ACC112 (cell line): ENCODE results near the gene FAM169A.
A peak's percentile ranks its signal among the peaks of the same experiment; 100 is the strongest.
"Not testable (repeated sequence)": the region's sequence is repeated elsewhere in the genome, so short reads cannot be mapped to it uniquely, and the experiment has no call there.

Experiments used
- H2AFZ ChIP-seq: fragments of 200-600 bp; sonication (generic); one replicate; pipeline ENCODE4 v1.6.0; 2017; ENCODE audit warnings: antibody characterized with exemption, low read length; ENCODE audit not compliant: unreplicated experiment
- H3K27ac ChIP-seq: fragments of 200-600 bp; sonication (generic); 2 replicates; pipeline ENCODE4 v1.5.1; 2014; ENCODE audit warnings: low read depth, mild to moderate bottlenecking, antibody characterized with exemption, low read length, moderate library complexity
- H3K27me3 ChIP-seq: fragments of 200-600 bp; sonication (generic); 2 replicates; pipeline ENCODE4 v1.6.1; 2014; ENCODE audit warnings: mild to moderate bottlenecking, antibody characterized with exemption, low read length, moderate library complexity, mixed read lengths; ENCODE audit not compliant: insufficient read depth
- H3K36me3 ChIP-seq: fragments of 200-600 bp; sonication (generic); 2 replicates; pipeline ENCODE4 v1.6.1; 2016; ENCODE audit warnings: mild to moderate bottlenecking, antibody characterized with exemption, low read length, moderate library complexity, mixed read lengths; ENCODE audit not compliant: insufficient read depth
- H3K4me1 ChIP-seq: fragments of 200-600 bp; sonication (generic); one replicate; pipeline ENCODE4 v1.6.1; 2016; ENCODE audit warnings: low read length, mixed read lengths; ENCODE audit not compliant: insufficient read depth, unreplicated experiment, control insufficient read depth
- H3K4me3 ChIP-seq: fragments of 200-600 bp; sonication (generic); 2 replicates; pipeline ENCODE4 v1.5.1; 2014; ENCODE audit warnings: mild to moderate bottlenecking, low read depth, low read length
- H3K79me2 ChIP-seq: fragments of 200-600 bp; sonication (generic); one replicate; pipeline ENCODE4 v1.6.0; 2016; ENCODE audit warnings: low read length; ENCODE audit not compliant: control insufficient read depth, unreplicated experiment, insufficient read depth

Gene FAM169A

DNA sequence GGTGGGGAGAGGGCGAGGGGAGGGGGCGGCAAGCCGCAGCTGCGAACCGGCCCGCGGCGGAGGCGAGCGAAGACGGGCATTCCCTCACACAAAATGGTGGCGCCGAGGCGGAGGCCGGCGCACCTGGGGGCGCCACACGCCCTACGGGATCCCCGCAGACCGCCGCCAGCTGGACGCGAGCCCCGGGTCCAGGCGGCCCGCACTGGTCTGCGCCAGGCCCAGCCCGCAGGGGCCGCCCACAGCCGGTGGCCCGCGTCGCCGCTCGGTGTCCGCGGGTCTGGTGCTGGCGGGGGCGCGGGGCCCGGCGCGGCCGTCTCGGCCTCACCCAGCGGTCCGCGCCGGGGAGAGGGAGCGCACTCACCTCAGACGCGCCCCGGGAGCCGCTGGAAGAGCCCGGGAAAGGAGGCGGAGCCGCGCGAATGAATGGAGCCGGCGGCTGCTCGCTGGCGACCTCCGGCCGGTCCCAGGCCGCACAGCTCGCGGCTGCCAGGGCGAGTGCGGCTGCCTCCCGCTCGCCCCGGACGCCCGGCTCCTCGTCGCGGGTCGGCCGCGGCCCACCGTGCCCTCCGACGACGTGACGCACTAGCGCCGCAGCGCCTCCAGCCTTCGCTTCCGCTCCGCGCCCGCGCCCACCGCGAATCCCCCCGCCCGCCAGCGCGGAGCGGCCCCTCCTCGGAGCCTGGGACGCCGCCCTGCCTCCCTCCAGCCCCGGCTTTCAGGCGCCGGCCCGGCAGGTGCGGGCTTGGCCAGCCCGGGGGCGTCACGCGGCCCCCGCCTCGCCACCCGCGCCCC, at the start of gene FAM169A:
FAM169A (minus strand) TSS at position 584 of the 792 bp plus-strand sequence. CDS start 24,711 bp downstream, outside the sequence.
- Histone ChIP-seq H2AFZ (peak within 1 kb of the TSS; percentile 86), H3K27me3 (peaks cover 5% of the 10 kb centered on the region; the same call in 1 of the 2 replicates), H3K4me3 (peak within 1 kb of the TSS; percentile 81), H3K27ac (no peak within 1 kb of the TSS), H3K36me3 (no peaks in the 10 kb centered on the region), H3K4me1 (peaks cover 3% of the 10 kb centered on the region), H3K79me2 (no peaks in the 10 kb centered on the region)

- Histone ChIP-seq H3K36me3 (no peaks in the 10 kb centered on the region), H3K27ac (no peak overlapping the region), H3K27me3 (0 out of 2 replicates have a peak, but pooled peaks cover 3% of the 10 kb centered on the region), H3K79me2 (no peaks in the 10 kb centered on the region), H2AFZ (no peak overlapping the region), H3K4me3 (no peak overlapping the region), H3K4me1 (peaks cover 9% of the 10 kb centered on the region)
Measured at GRCh38 chr5:74915488-74915887, 49.3 kb upstream of the FAM169A start.

DNA sequence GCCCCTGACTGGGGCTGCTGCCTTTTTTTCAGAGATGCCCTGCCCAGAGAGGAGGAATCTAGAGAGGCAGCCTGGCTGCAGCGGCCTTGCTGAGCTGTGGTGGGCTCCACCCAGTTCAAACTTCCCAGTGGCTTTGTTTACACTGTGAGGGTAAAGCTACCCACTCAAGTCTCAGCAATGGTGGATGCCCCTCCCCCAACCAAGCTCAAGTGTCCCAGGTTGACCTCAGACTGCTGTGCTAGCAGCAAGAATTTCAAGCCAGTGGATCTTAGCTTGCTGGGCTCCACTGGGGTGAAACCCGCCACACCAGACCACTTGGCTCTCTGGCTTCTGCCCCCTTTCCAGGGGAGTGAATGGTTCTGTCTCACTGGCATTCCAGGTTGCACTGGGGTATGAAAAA, 45.2 kb upstream of the FAM169A start:
- H3K4me1 ChIP-seq, H2AFZ ChIP-seq, H3K36me3 ChIP-seq, H3K27ac ChIP-seq, H3K79me2 ChIP-seq, H3K4me3 ChIP-seq, H3K27me3 ChIP-seq: not testable (repeated sequence)

DNA sequence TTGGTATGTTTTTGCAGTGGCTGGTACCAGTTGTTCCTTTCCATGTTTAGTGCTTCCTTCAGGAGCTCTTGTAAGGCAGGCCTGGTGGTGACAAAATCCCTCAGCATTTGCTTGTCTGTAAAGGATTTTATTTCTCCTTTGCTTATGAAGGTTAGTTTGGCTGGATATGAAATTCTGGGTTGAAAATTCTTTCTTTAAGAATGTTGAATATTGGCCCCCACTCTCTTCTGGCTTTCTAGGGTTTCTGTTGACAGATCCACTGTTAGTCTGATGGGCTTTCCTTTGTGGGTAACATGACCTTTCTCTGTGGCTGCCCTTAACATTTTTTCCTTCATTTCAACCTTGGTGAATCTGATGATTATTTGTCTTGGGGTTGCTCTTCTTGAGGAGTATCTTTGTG, 43.7 kb upstream of the FAM169A start:
- H3K27ac ChIP-seq, H2AFZ ChIP-seq, H3K79me2 ChIP-seq, H3K4me3 ChIP-seq, H3K27me3 ChIP-seq, H3K4me1 ChIP-seq, H3K36me3 ChIP-seq: not testable (repeated sequence)

GRCh38 chr5:74908237-74908636, 42.0 kb upstream of the FAM169A start:
- H3K79me2 ChIP-seq, H3K27me3 ChIP-seq, H2AFZ ChIP-seq, H3K4me3 ChIP-seq, H3K27ac ChIP-seq, H3K36me3 ChIP-seq, H3K4me1 ChIP-seq: not testable (repeated sequence)

DNA sequence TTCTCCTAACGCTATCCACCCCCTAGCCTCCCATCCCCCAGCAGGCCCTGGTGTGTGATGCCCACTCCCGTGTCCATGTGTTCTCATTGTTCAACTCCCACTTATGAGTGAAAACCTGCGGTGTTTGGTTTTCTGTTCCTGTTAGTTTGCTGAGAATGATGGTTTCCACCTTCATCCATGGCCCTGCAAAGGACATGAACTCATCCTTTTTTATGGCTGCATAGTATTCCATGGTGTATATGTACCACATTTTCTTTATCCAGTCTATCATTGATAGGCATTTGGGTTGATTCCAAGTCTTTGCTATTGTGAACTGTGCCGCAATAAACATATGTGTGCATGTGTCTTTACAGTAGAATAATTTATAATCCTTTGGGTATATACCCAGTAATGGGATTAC, 38.5 kb upstream of the FAM169A start:
- not testable (repeated sequence) for H3K27ac ChIP-seq, H3K36me3 ChIP-seq, H3K27me3 ChIP-seq, H3K79me2 ChIP-seq, H3K4me3 ChIP-seq, H2AFZ ChIP-seq, H3K4me1 ChIP-seq

DNA sequence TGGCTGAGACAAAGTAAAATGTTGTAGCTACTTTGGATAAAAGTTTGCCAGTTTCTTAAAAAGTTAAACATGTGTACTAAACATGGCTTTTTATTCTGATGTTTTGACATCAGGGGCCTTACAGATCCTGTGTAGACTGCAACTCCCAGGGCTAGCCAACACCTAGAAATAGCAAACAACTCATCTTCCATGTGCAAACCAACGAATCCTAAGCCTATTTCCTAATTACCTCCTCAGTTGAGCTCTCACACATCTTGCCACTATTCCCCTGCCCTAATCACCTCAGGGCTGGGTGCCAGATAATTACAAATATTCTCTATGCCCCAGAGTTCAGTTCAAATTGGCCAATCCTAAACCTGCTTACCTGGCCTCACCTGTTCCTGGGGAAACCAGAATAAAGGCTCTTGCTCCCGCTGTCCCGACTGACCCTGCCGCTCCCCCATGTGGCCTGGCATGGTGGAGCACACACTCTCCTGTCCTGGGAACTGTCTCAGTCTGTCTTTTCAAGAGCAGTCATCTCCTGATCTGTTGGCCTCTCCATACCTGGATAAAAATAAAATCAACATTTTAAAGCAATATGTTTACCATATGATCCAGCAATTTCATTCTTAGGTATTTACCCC, 37.1 kb upstream of the FAM169A start:
- no peak overlapping the region for H3K4me3 ChIP-seq
- no peaks in the 10 kb centered on the region for H3K27me3 ChIP-seq
- no peaks in the 10 kb centered on the region for H3K36me3 ChIP-seq
- no peak overlapping the region for H2AFZ ChIP-seq
- no peaks in the 10 kb centered on the region for H3K79me2 ChIP-seq
- H3K27ac ChIP-seq: no peak overlapping the region
- no peaks in the 10 kb centered on the region for H3K4me1 ChIP-seq

DNA sequence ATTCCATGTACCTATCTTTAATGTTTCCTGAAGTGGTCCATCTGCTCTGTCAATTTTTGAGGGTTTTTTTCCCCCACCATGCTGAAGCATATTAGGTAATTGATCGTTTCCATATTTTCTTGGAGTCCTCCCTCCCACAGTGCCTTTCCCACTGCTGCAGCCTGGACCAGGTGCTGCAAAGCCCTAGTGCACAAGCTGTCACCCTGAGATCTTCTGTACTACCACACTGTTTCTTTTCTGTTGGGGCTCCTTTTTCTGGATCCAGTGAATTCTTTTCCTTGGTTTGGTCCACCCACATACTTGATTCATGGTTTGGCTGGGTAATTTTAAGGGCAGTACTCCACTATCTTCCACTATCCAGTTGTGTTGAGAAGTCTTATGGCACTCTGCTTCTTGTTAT, 30.9 kb upstream of the FAM169A start:
- Histone ChIP-seq H3K4me3 (no peak overlapping the region), H3K79me2 (no peaks in the 10 kb centered on the region), H3K27me3 (no peaks in the 10 kb centered on the region), H3K27ac (no peak overlapping the region), H2AFZ (no peak overlapping the region), H3K36me3 (no peaks in the 10 kb centered on the region), H3K4me1 (peaks cover 8% of the 10 kb centered on the region)

DNA sequence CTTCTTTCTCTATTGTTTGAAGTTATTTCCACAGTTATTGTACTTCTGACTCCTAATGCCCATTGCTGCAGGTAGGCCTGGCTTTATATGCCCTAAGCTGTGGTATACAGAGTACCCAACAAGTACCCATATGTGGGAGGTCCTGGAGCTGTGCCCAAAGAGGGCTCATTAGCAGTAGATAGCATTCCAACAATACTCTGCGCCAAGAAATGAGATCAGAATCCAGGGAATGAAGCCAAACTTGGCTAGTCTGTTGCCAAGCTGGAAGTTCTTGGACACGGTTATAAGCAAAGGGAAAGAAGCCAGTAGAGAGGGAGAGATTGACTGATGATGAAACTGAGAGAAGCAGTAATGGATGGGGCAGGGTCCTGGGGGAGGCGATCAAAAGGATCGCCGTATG, 29.7 kb upstream of the FAM169A start:
- peaks cover 8% of the 10 kb centered on the region for H3K4me1 ChIP-seq
- no peaks in the 10 kb centered on the region for H3K27me3 ChIP-seq
- H3K4me3 ChIP-seq: no peak overlapping the region
- no peaks in the 10 kb centered on the region for H3K36me3 ChIP-seq
- H3K27ac ChIP-seq: no peak overlapping the region
- no peaks in the 10 kb centered on the region for H3K79me2 ChIP-seq
- no peak overlapping the region for H2AFZ ChIP-seq

GRCh38 chr5:74894351-74894750, 28.2 kb upstream of the FAM169A start:
- Histone ChIP-seq H3K27me3 (no peaks in the 10 kb centered on the region), H3K27ac (no peak overlapping the region)

GRCh38 chr5:74892921-74893320, 26.7 kb upstream of the FAM169A start:
- Histone ChIP-seq H3K27me3 (no peaks in the 10 kb centered on the region), H3K4me1 (peaks cover 8% of the 10 kb centered on the region), H3K4me3 (no peak overlapping the region), H3K27ac (no peak overlapping the region), H3K79me2 (no peaks in the 10 kb centered on the region), H3K36me3 (no peaks in the 10 kb centered on the region), H2AFZ (no peak overlapping the region)

More at GRCh38 chr5:74894351-74894750, 28.2 kb upstream of the FAM169A start:
- H3K79me2 ChIP-seq: no peaks in the 10 kb centered on the region
- H2AFZ ChIP-seq: no peak overlapping the region
- H3K4me3 ChIP-seq: no peak overlapping the region
- peaks cover 8% of the 10 kb centered on the region for H3K4me1 ChIP-seq
- H3K36me3 ChIP-seq: no peaks in the 10 kb centered on the region
